Femur (tissue), 1 donor: ENCODE data around the gene PPP2R3B.

Experiments
- DNase-seq: peaks from one replicate; pipeline ENCODE4 v3.0.0-alpha.2; 2017

PPP2R3B gene

DNA sequence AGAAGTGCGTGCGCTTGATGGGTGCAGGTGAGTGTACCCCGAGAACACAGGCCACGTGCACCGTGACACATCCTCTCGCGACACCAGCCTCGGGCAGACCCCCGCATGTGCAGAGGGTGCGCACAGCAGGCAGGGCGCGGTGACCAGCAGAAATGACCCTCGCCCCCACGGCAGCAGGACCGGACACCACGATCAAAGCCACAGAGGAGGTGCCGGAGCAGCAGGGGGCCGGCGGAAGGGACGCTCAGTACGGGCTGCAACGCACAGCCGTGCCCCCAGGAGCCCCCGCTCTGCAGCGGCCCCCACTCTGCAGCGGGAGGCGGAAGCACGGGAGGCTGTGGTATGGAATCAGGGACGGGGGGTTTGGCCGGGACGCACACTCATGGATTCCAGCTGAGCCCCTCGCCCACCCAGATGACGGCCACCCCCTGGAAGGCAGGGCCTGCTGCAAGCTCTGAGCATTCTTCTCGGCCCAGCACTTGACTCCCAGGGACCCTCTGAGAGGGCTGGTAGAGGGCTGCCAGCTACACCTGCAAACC is 17.1 kb downstream of the PPP2R3B start:
- no peak for DNase-seq

DNA sequence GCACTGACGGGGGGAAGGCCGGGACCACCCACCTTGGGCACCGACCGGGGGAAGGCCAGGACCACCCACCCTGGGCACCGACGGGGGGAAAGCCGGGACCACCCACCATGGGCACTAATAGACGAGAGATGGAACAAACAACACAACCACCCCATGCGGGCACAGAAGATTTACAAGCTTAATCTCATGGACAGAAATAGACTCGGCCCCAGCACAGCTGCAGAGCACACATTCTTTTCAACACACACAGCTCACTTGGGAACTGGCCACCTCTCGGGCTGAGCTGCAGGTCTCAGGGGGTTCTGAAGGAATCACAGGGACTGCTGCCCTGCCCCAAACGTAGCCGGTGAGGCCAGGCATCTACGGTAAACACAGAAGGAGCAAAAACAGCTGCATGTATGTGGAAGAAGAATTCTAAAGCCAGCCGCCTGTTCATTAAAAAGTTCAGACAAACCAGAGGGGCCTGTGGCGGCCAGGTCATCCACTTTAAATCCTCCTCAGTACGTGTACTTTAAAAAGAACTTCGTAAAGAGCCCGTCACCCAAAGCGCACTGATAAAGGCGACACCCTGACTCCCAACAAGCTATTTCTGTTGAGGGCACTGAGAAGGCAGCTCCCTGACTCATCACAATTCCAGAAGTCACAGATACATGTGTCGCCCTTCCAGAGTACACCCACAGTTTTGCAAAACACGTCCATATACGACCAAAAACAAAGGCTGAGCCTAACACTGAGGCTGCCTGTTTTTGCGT is 17.7 kb downstream of the PPP2R3B start:
- DNase-seq, result peak; percentile 74

DNA sequence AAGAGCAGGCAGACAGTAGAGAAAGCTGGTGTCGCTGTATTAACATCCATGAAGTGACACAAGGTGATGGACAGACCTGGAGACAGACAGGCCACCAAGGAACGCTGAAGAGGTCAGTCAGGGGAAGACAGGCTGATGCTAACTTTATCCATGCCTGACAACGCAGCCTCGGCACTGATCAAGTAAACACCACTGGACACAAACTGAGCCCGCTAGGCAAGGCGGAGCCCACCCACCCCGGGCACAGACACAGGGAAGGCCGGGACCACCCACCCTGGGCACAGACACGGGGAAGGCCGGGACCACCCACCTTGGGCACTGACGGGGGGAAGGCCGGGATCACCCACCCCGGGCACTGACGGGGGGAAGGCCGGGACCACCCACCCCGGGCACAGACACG is 18.8 kb downstream of the PPP2R3B start:
- DNase-seq, result no peak

DNA sequence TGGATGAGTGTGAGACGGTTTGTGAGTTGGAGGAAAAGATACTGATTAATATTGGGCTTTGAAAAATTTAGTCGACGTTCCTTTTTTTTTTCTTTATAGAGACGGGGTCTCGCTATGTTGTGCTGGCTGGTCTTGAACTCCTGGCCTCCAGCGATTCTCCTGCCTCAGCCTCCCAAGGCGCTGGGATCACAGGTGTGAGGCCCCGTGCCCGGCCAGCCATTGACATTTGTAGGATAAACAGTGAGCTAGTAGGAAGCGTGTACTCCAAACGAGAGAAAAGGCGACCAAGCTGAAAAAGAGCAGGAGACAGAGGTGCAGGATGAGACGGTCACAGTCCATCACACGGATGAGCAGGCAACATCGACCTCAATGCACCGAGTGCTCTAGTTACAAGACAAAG is 19.4 kb downstream of the PPP2R3B start:
- DNase-seq, result no peak

DNA sequence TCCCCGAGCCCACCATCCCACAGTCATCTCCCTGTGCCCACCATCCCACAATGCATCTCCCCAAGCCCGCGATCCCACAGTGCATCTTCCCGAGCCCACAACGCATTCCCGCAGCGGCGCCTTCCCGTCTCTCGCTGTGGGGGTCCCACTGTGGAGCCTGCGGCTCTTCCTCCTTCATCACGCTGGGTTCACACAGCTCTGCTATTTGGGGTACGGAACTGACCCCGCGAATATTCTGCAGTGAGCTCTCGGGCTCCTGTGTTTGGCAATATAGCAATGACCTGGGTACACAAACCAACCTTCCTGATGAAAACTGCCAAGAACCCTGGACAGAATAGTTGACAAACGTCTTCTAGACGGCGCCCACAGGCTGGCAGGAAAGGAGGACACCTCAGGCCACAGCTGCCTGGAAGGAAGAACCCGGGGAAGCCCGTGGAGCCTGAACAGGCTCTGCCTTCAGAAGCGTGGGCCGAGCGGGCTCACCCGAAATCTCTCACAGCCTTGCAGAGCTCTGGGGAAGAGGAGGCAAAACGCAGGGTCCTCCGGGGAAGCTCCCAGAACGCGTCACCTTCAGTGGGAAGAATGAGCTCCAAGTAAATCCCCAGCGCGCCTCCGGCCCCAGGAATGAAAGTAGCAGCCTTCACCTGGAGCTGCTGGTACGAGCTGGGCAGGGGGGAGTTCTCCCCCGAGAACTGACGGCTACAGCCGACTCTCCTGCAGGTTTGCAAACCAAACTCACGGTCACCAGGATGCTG is 22.9 kb downstream of the PPP2R3B start:
- no peak for DNase-seq

DNA sequence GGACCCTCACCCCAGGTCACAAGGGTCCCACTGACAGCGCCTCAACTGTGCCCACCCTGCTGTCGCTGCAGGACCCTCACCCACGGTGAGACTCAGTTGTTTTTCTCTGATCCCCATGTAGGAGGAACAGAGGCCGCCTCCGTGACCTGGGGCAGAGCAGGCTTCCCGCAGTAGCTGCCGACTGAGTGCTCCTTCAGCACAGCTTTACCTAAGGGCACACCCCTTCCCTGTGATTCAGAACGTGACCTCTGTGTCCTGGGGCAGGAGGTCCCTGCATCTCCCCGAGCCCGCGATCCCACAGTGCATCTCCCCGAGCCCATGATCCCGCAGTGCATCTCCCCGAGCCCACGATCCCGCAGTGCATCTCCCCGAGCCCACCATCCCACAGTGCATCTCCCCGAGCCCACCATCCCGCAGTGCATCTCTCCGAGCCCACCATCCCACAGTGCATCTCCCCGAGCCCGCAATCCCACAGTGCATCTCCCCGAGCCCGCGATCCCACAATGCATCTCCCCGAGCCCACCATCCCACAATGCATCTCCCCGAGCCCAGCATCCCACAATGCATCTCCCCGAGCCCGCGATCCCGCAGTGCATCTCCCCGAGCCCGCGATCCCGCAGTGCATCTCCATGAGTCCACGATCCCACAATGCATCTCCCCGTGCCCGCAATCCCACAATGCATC is 23.6 kb downstream of the PPP2R3B start:
- no peak for DNase-seq

DNA sequence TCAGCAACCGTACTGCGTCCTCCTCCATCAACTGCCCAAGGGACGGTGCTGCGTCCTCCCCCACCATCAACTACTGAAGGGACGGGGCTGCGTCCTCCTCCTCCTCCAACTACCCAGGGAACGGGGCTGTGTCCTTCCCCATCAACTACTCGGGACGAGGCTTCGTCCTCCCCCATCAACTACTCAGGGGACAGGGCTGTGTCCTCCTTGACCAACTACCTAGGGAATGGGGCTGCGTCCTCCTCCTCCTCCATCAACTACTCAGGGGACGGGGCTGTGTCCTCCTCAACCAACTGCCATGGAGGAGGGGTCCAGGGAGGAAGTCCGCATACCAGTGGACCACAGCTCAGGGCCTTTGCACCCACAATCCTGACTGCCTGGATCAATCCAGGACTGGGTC is 24.4 kb downstream of the PPP2R3B start:
- DNase-seq, result no peak

DNA sequence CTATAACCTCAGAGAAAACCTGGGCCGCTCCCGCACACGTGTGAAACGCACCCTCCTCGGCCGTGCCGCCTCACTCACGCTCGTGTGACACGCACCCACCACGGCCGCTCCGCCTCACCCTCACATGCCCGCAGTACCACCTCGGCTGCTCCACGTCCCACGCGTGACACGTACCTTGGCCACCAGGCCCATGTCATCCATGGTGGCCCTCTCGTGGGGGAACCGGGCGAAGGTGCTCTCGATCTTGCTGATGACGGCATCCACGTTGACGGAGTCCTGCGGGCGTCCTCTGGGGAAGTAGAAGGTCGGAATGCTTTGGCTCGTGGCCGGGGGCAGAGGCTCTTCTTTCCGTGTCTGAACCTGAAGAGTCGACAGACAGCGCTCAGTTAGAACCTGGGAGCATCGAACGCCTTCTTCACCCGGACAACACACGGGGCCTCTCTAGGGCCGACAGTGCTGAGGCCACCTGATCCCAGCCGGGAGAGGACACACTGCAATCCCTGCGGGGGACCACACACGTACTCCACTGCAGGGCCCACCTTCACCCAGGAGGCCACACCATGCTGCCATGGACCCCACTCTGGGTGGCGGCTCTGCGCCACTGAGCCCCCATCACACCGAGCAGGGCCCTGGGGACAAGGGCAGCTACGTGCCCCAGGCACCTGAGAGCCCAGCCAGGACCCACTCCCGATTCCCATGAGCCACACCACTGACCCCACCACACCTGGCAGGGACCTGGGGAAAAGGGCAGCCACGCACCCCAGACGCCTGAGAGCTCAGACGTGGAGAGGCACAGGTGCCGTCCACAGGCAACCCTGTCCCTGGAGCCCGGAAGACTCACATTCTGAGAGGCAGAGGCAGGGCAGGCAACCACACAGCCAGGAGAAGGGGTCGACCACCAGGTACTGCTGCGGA is 25.2 kb downstream of the PPP2R3B start:
- no peak for DNase-seq

DNA sequence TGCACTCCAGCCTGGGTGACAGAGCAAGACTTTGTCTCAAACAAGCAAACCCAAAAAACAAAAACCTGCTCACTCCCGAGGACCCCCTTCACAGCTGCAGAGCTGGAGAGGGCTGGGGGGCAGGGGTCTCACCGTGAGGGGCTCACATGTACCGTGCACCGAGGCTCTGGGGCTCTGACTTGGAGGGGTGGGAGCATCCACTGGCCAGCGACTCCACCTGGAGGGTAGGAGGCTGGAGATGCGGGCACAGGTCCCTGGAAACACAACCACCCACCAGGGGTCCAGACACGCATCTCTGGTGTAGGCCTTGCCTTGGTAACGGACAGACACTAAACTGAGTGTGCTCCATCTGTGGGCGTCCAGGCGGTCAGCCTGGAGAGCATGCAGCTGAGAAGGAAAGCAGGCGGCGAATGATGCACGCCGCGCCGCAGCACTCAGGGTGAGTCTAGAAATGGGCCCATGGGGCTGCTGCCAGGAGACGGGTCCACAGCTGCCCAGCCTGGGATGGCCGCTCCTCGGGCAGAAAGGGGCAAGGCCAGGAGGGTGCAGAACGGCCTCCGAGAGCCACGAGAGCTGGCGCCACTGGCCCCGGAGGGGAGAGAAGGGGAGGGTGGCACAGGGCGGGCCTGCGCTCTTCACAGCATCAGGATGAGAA is 26.1 kb downstream of the PPP2R3B start:
- DNase-seq, result no peak

DNA sequence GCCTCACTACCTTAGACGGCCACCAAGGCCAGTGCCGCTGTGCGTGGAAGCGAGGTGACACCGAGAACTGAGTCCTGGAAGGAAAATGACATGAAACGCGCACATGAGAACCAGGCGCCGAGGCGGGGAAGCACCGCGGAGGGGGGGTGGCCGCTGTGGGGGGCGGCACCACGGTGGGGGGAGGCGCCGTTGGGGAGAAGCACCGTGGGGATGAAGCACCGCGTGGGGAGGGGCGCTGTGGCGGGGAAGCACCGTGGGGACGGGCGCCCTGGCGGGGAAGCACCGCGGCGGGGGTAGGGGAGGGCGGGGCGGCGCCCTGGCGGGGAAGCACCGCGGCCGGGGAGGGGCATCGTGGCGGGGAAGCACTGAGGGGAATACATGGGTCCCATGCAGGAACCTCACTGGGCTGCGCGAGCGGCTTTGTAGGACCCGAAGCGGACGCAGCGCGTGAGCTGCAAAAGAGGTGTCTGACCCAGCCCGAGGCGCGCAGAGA is 28.0 kb downstream of the PPP2R3B start:
- no peak for DNase-seq

DNA sequence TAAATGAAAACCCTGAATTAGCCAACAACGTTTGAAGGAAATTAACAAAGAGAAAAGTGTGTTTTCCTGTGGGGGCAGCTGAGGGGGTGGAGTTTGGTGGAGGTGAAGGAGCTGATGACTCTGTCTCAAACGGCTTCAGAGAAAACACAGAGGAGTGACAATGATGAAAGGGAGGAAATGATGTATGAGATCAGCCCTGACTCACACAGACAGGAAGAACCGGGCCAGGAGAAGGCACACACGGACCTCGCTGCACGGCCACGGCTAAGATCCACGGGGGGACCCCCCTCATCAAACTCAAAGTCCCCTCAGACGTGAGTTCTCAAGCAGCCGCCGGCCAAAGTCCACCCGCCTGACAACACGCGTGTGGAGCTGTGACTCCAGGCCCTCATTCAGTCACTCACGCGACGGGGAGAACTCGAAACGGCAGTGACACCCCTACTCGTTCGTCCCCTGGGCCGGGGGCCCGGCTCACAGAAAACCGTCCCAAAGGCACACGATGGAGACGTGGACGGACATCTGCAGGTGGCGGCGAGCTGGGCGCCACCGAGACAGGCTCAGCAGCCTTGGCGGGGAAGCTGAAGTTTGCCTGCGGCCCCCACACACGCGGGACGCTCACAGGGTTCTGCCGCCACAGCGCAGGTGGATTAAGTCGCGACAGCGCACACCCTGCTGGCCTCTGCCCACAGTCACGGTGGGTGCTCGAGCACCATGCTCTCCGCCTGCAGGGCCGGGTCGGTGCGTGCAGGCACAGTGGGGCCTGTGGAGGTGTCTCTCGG is 28.8 kb downstream of the PPP2R3B start:
- DNase-seq, result no peak

DNA sequence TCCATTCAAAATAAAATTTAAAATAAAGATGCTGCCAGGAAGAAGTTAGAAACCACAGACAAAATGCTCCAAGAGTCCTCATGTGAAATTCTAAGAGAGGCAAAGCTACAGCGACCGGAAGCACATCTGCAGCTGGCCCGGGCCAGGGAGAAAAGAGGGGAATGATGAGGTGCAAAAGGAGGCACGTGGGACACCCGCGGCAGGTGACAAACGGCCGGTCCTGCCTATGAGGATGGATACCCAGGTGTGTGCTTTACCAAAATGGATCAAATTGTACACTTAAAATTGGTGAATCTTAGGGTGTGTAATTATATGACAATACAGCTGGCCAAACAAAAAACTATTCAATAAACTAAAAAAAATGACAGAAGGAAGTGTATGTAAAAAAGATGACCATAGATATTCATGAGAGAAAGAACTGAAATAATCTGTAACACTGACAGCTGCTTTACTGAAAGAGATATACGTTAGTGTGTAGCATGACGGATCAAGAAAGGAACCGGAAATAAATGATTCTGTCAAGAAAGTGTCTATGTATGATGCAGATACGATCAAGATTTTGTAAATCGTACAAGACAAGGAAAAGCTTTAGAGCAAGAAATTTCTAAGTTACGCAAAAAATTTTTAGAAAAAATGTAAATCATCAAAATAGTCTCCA is 29.5 kb downstream of the PPP2R3B start:
- no peak for DNase-seq

DNA sequence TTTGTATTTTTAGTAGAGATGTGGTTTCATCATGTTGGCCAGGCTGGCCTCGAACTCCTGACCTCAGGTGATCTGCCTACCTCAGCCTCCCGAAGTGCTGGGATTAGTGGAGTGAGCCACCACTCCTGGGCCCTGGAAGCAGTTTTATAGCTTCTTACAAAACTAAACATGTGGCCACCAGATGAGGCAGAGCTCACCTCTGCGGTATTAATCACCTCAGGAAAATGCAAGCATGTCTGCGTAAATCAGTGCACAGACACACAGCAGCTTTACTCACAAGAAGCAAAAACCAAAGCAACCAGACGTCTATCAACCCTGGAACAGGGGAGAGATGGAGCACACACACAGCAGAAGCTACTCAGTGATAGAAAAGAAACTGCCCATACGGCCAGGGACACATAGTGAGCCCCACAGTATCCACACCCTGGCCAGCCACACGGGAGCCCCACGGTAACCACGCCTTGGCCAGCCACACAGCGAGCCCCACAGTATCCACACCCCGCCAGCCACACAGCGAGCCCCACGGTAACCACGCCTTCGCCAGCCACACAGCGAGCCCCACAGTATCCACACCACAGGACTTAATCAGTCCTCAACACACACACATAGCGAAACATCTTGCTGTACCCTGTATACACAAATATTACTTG is 30.2 kb downstream of the PPP2R3B start:
- DNase-seq, result no peak

DNA sequence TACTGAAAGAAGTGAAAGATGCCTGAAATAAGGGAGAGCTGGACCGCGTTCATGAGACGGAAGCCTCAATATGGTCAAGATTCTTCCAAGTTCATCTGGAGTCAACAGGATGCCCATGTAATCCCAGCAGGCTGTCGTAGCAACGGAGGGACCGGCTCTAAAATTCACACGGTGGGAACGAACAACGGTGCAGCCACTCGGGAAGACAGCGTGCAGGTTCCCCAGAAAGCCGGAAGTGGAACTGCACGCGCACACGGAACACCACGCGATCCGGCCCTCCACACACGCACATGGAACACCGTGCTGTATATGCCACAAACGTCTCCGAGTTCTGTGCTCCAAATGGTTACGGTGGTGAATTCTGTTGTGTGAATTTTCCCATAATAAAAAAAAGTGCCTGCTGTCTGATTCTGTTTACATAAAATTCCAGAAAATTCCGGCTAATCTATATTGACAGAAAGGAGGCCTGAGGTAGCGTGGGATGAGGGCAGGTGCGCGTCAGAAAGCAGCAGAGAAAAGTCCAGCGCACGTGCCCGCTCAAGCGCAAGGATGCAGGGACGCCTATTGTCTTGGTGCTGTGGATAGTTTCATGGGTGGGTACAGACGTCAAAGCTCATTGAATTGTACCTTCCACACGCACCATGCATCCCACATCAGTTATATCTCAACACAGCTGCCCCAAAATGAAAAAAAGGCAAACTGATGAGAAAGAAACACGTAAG is 31.2 kb downstream of the PPP2R3B start:
- DNase-seq, result no peak

DNA sequence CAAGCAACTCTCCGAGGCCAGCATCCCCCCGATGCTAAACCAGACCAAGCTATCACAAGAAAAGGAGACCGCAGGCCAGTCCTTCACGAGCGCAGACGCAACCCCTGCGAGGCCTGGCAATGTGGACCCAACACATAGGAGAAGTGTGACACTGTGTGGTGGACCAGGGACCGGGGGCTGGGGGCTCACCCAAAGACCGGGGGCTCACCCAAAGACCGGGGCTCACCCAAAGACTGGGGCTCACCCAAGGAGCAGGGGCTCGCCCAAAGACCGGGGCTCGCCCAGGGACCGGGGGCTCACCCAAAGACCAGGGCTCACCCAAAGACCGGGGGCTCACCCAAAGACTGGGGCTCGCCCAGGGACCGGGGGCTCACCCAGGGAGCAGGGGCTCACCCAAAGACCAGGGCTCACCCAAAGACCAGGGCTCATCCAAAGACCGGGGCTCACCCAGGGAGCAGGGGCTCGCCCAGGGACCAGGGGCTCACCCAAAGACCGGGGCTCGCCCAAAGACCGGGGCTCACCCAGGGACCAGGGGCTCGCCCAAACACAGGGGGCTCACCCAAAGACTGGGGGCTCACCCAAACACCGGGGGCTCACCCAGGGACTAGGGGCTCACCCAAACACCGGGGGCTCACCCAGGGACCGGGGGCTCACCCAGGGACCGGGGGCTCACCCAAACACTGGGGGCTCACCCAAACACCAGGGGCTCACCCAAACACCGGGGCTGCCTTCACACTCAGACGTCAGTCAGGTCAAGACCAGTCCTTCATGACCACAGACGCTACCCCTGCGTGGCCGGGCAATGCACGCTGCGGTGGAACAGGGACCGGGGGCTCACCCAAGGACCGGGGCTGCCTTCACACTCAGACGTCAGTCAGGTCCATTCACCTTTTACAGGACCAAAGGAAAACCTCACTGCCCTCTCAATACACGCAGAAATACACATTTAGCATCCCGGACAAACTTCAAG is 32.9 kb downstream of the PPP2R3B start:
- no peak for DNase-seq

DNA sequence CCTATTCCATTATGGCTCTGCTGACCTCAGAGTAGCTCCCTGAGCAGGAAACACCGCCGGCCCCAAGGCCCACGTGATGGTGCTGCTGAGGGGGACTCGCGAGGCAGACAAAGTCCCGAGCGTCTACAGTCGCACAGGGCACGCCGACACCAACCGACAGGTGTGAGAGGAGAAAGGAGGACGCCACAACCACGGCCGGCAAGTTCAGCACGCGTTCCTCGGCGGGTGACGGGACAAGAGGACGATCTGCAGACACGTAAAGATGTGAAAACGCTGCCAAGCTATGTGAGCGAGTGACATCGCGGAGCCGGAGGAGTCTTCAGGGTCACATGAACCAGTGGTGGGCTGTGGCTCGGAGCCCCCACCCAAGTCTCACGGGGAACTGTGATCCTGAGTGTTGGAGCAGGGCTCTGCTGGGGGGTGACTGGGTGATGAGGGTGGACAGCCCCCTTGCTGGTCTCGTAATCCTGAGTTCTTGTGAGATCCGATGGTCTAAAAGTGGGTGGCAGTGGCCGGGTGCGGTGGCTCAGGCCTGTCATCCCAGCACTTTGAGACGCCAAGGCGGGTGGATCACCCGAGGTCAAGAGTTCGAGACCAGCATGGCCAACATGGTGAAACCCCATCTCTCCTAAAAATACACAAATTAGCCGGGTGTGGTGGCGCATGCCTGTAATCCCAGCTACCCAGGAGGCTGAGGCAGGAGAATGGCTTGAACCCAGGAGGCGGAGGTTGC is 34.0 kb downstream of the PPP2R3B start:
- no peak for DNase-seq

DNA sequence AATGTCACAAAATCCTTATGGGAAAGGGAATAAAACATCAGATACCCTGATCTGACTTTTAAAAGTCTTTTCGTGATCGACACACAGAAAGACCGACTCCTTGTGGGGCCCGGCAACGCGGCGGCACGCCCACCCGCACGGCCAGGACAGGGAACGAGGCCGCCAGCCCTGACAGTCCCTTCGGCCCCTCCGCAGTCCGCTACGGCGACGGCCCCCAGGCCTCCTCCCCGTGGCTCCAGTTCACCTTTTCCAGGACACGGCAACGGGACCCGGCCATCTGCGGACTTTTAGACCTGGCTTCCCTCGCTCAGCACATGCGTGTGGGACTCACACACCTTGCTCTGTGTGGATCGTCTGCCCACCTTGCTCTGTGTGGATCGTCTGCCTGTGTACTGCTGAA is 34.5 kb downstream of the PPP2R3B start:
- no peak for DNase-seq
